Trophoblast cell (in vitro differentiated cells and primary cell): ENCODE data around the gene DQX1.
A peak's percentile ranks its signal among the peaks of the same experiment; 100 is the strongest.

Experiments used
- DNase-seq, 2 donors: peaks; one replicate each; pipeline ENCODE4 v3.0.0-alpha.2; 2016
- H2AFZ ChIP-seq: 2 replicates; pipeline ENCODE4 v1.6.1; 2013; ENCODE audit warnings: low read length, moderate library complexity, mild to moderate bottlenecking; ENCODE audit not compliant: insufficient read depth, poor library complexity
- H2AK5ac ChIP-seq: 2 replicates; pipeline ENCODE4 v1.6.1; 2013; ENCODE audit warnings: mild to moderate bottlenecking, low read length
- H2BK120ac ChIP-seq: 2 replicates; pipeline ENCODE4 v1.6.1; 2013; ENCODE audit warnings: low read length, mild to moderate bottlenecking, moderate library complexity; ENCODE audit not compliant: insufficient read depth, poor library complexity
- H2BK12ac ChIP-seq: 2 replicates; pipeline ENCODE4 v1.6.1; 2013; ENCODE audit warnings: mild to moderate bottlenecking, low read length, moderate library complexity
- H2BK5ac ChIP-seq: 2 replicates; pipeline ENCODE4 v1.6.1; 2013; ENCODE audit warnings: low read length, low read depth, moderate library complexity, mild to moderate bottlenecking; ENCODE audit not compliant: poor library complexity
- H3K14ac ChIP-seq: 2 replicates; pipeline ENCODE4 v1.6.1; 2013; ENCODE audit warnings: mild to moderate bottlenecking, low read length
- H3K18ac ChIP-seq: 2 replicates; pipeline ENCODE4 v1.6.1; 2013; ENCODE audit warnings: mild to moderate bottlenecking, low read length
- H3K23ac ChIP-seq: 2 replicates; pipeline ENCODE4 v1.6.1; 2013; ENCODE audit warnings: low read length
- H3K27ac ChIP-seq: 2 replicates; pipeline ENCODE4 v1.5.1; 2013; ENCODE audit warnings: low read depth, mild to moderate bottlenecking, inconsistent platforms, low read length, moderate library complexity
- H3K27me3 ChIP-seq: 2 replicates; pipeline ENCODE4 v1.6.1; 2013; ENCODE audit warnings: inconsistent platforms, mild to moderate bottlenecking, low read length, moderate library complexity; ENCODE audit not compliant: insufficient read depth
- H3K36me3 ChIP-seq, 2 experiments: 1 replicate in 1 of 2; 2 replicates in 1 of 2; pipeline ENCODE4 v1.6.1; 2013; ENCODE audit warnings: low read length in 2 of 2, mild to moderate bottlenecking in 2 of 2, moderate library complexity in 1 of 2; ENCODE audit not compliant: insufficient read depth in 2 of 2, control insufficient read depth in 1 of 2
- H3K4ac ChIP-seq: 2 replicates; pipeline ENCODE4 v1.6.1; 2013; ENCODE audit warnings: low read depth, mild to moderate bottlenecking, low read length, moderate library complexity
- H3K4me1 ChIP-seq, 2 experiments: 1 replicate in 1 of 2; 2 replicates in 1 of 2; pipeline ENCODE4 v1.6.1; 2013; ENCODE audit warnings: low read length in 2 of 2, mild to moderate bottlenecking in 2 of 2, moderate library complexity in 1 of 2; ENCODE audit not compliant: insufficient read depth in 2 of 2, control insufficient read depth in 1 of 2
- H3K4me2 ChIP-seq: 2 replicates; pipeline ENCODE4 v1.6.1; 2013; ENCODE audit warnings: inconsistent platforms, mild to moderate bottlenecking, low read length, moderate library complexity
- H3K4me3 ChIP-seq: 2 replicates; pipeline ENCODE4 v1.5.1; 2013; ENCODE audit warnings: mild to moderate bottlenecking, low read depth, low read length, inconsistent platforms
- H3K79me1 ChIP-seq: one replicate; pipeline ENCODE4 v1.6.1; 2013; ENCODE audit warnings: low read length
- H3K79me2 ChIP-seq: 2 replicates; pipeline ENCODE4 v1.6.1; 2013; ENCODE audit warnings: low read length, mild to moderate bottlenecking; ENCODE audit not compliant: control insufficient read depth, insufficient read depth, poor library complexity
- H3K9ac ChIP-seq: 2 replicates; pipeline ENCODE4 v1.6.1; 2013; ENCODE audit warnings: mild to moderate bottlenecking, low read length
- H3K9me3 ChIP-seq: 2 replicates; pipeline ENCODE4 v1.6.1; 2013; ENCODE audit warnings: low read depth, mild to moderate bottlenecking, control low read depth, inconsistent platforms, low read length; ENCODE audit not compliant: insufficient read depth
- H4K12ac ChIP-seq: 2 replicates; pipeline ENCODE4 v1.6.1; 2013; ENCODE audit warnings: low read depth, mild to moderate bottlenecking, low read length, moderate library complexity
- H4K8ac ChIP-seq: 2 replicates; pipeline ENCODE4 v1.6.1; 2013; ENCODE audit warnings: low read depth, mild to moderate bottlenecking, low read length, moderate library complexity
- H4K91ac ChIP-seq: one replicate; pipeline ENCODE4 v1.6.1; 2013; ENCODE audit warnings: low read depth, mild to moderate bottlenecking, low read length, moderate library complexity
- WGBS: extraction: QIAGEN DNeasy Blood & Tissue Kit; methylation state at CpG from one replicate; pipeline ENCODE4 v1.1.7; 2013; ENCODE audit warnings: missing lambda C conversion rate; ENCODE audit not compliant: insufficient read length, insufficient coverage; ENCODE audit errors: extremely low coverage; 5-methylcytosine and 5-hydroxymethylcytosine counted together

Gene DQX1

DNA sequence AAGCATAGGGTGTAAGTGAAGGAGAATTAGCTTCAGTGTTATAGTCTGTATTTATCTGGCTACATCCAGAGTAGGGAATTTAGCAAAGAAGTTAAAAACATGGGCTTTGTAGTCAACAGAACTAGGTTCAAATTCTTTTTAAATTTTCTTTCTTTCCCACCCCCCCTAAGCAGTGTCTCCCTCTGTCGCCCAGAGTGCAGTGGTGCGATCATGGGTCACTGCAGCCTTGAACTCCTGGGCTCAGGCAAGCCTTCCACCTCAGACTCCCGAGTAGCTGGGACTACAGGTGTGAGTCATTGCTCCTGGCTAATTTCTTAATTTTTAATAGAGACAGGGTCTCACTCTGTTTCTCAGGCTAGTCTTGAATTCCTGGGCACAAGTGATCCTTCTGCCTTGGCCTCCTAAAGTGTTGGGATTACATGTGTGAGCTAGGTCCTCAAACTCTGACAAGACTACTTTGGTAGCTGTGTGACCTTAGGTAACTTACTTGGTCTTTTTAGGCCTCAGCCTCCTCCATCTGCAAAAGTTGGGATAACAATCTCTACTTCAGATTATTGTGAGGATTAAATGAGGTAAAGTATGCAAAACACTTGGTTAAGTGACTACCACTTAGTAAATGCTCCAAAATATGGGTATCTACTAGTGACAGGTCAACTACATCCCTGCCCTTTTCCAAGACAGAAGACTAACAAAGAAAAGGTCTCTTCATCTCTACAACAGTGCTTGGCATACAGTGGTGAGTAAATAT, 46.3 kb upstream of the DQX1 start:
- no peak overlapping the region for H4K91ac ChIP-seq
- H3K79me2 ChIP-seq, result no peaks in the 10 kb centered on the region
- no peaks in the 10 kb centered on the region for H3K79me1 ChIP-seq
- no peak overlapping the region for H3K9ac ChIP-seq
- no peak overlapping the region for H2AK5ac ChIP-seq
- H3K36me3 ChIP-seq, result no peaks in the 10 kb centered on the region
- no peak overlapping the region for H3K4me3 ChIP-seq
- no peaks in the 10 kb centered on the region for H3K4me1 ChIP-seq
- no peak overlapping the region for H2BK120ac ChIP-seq
- H4K8ac ChIP-seq, result no peak overlapping the region
- H3K9me3 ChIP-seq, result no peaks in the 10 kb centered on the region
- H3K23ac ChIP-seq, result no peak overlapping the region
- no peak overlapping the region for H3K18ac ChIP-seq
- H2AFZ ChIP-seq, result no peak overlapping the region
- H3K4me2 ChIP-seq, result no peak overlapping the region
- H2BK5ac ChIP-seq, result no peak overlapping the region
- H2BK12ac ChIP-seq, result no peak overlapping the region
- DNase-seq, result peak; percentile 58 to 89
- no peak overlapping the region for H3K27ac ChIP-seq
- H4K12ac ChIP-seq, result no peak overlapping the region
- H3K14ac ChIP-seq, result no peak overlapping the region
- no peak overlapping the region for H3K4ac ChIP-seq
- no peaks in the 10 kb centered on the region for H3K27me3 ChIP-seq
- WGBS, result no CpG with 5 or more reads among the region's 3 CpGs

DNA sequence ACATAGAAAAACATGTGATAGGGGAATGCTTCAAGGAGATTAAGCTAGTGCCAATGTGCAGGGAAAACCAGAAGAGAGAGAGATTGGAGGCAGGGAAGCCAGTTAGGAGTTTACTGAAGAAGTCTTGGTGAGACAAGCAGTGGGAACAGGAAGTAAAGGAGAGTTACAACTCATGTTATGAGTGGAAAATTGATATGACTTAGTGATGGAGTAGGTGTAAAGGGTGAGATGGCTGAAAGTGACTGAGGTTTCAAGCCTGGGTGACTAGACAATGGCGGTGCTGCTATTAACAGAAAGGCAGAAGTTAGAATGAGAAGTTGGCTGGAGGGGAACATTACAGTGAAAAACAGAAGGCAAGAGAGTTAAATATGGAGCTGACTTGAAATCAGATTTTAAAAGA, 45.0 kb upstream of the DQX1 start:
- Histone ChIP-seq H2BK120ac (no peak overlapping the region), H3K27ac (no peak overlapping the region), H3K79me2 (no peaks in the 10 kb centered on the region), H3K79me1 (no peaks in the 10 kb centered on the region), H3K4me1 (no peaks in the 10 kb centered on the region), H3K36me3 (no peaks in the 10 kb centered on the region), H3K27me3 (no peaks in the 10 kb centered on the region), H2AK5ac (no peak overlapping the region), H4K12ac (no peak overlapping the region), H2BK12ac (no peak overlapping the region), H3K4ac (no peak overlapping the region), H3K9ac (no peak overlapping the region), H3K4me3 (no peak overlapping the region), H4K91ac (no peak overlapping the region), H4K8ac (no peak overlapping the region), H3K18ac (no peak overlapping the region), H2AFZ (no peak overlapping the region), H2BK5ac (peak overlapping the region; percentile 40), H3K14ac (no peak overlapping the region), H3K4me2 (no peak overlapping the region), H3K9me3 (no peaks in the 10 kb centered on the region), H3K23ac (no peak overlapping the region)
- DNase-seq, result no peak
- WGBS, result no CpG with 5 or more reads among the region's 1 CpG

DNA sequence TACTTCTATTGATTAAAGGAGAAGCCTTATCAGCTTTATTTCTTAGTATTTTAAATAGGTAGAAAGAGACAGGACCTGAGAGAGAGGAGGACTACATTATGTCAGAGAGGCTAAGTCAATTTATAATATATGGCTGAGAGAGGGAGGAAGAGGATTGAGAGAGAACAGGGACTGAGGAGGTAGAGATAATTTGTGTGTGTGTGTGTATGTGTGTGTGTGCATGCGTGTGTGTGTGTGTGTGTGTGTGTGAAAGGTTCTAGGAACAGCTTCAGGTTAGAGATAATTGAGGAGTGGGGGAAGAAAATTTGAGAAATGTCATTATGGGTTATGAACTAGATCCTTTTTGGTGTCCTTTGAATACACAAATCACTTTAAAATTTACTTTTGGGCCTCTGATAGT, 43.7 kb upstream of the DQX1 start:
- no peak overlapping the region for H4K91ac ChIP-seq
- H2BK5ac ChIP-seq, result no peak overlapping the region
- no peak overlapping the region for H2BK12ac ChIP-seq
- H4K8ac ChIP-seq, result no peak overlapping the region
- H3K4me2 ChIP-seq, result no peak overlapping the region
- no peak for DNase-seq
- H4K12ac ChIP-seq, result no peak overlapping the region
- no peaks in the 10 kb centered on the region for H3K79me1 ChIP-seq
- no peak overlapping the region for H3K14ac ChIP-seq
- H2AK5ac ChIP-seq, result no peak overlapping the region
- H2AFZ ChIP-seq, result no peak overlapping the region
- no peak overlapping the region for H3K27ac ChIP-seq
- H3K23ac ChIP-seq, result no peak overlapping the region
- no peaks in the 10 kb centered on the region for H3K36me3 ChIP-seq
- no peak overlapping the region for H3K9ac ChIP-seq
- H2BK120ac ChIP-seq, result no peak overlapping the region
- H3K4me3 ChIP-seq, result no peak overlapping the region
- H3K4me1 ChIP-seq, result no peaks in the 10 kb centered on the region
- H3K18ac ChIP-seq, result no peak overlapping the region
- no peaks in the 10 kb centered on the region for H3K9me3 ChIP-seq
- H3K4ac ChIP-seq, result no peak overlapping the region
- no CpG with 5 or more reads among the region's 1 CpG for WGBS
- no peaks in the 10 kb centered on the region for H3K79me2 ChIP-seq
- H3K27me3 ChIP-seq, result no peaks in the 10 kb centered on the region

DNA sequence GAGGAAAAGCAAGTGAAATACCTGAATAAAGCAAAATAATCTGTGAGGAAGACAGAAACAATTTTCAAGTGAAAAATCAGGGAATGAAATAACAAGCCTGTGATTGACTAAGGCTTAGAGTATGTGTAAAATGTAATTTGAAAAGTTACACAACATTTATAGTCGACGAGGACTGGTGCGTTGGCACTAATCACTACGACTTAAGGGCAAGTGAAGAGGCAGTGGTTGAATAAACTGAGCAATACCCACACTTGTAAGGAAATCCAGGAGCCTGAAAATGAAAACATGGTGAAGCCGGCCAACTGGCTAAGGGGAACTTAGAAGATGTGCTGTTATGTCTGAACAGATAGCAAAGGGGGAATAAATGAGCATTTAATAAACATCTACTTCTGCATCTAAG, 41.9 kb upstream of the DQX1 start:
- no peak overlapping the region for H4K12ac ChIP-seq
- no peak overlapping the region for H3K23ac ChIP-seq
- H3K27ac ChIP-seq, result no peak overlapping the region
- H3K27me3 ChIP-seq, result no peaks in the 10 kb centered on the region
- H3K36me3 ChIP-seq, result no peaks in the 10 kb centered on the region
- H3K4me1 ChIP-seq, result no peaks in the 10 kb centered on the region
- no peak overlapping the region for H2BK12ac ChIP-seq
- no CpG with 5 or more reads among the region's 5 CpGs for WGBS
- H3K14ac ChIP-seq, result no peak overlapping the region
- no peaks in the 10 kb centered on the region for H3K9me3 ChIP-seq
- no peak overlapping the region for H4K8ac ChIP-seq
- H2BK5ac ChIP-seq, result no peak overlapping the region
- no peak overlapping the region for H2BK120ac ChIP-seq
- H3K4me3 ChIP-seq, result no peak overlapping the region
- H3K18ac ChIP-seq, result no peak overlapping the region
- H4K91ac ChIP-seq, result no peak overlapping the region
- DNase-seq, result peak in 1 of 2 donors; percentile 83
- no peaks in the 10 kb centered on the region for H3K79me1 ChIP-seq
- no peak overlapping the region for H3K9ac ChIP-seq
- no peak overlapping the region for H3K4me2 ChIP-seq
- H2AFZ ChIP-seq, result no peak overlapping the region
- no peak overlapping the region for H3K4ac ChIP-seq
- no peak overlapping the region for H2AK5ac ChIP-seq
- no peaks in the 10 kb centered on the region for H3K79me2 ChIP-seq
